Endothelial cell of umbilical vein (primary cell): ENCODE measurements around the gene EVI5. TPM values are rescaled to one million over a fixed set of nuclear protein-coding genes. Genes with fewer than 3 reads are reported as not detected.

Source experiments
- BruUV-seq: library from RNA; stranded (reverse); fragments of 400-500 nt; replicated peaks from 2 replicates; lab custom pipeline; 2021; lab: Mats Ljungman, UMichigan
- CTCF ChIA-PET: fragments of 300-600, 350-600 bp; sonication (Branson Sonifier 250); formaldehyde crosslinking; loops from one replicate; lab custom pipeline; 2021; ENCODE audit warnings: antibody characterized with exemption, inconsistent platforms; lab: Charles Lee
- POLR2A ChIA-PET: fragments of 300-600, 350-600 bp; sonication (Branson Sonifier 250); formaldehyde crosslinking; loops from one replicate; lab custom pipeline; 2021; ENCODE audit warnings: antibody characterized with exemption, inconsistent platforms; lab: Charles Lee
- DNase-seq: peaks from one replicate; pipeline ENCODE4 v3.0.0-alpha.2; 2011; ENCODE audit warnings: low read depth, low spot score
- FAIRE-seq: peaks from 2 replicates; lab custom pipeline; 2011; peaks lifted over from hg19 to GRCh38; lab: Jason Lieb, UNC
- H2AFZ ChIP-seq: 2 replicates; pipeline ENCODE4 v1.6.0; 2012; ENCODE audit warnings: low read depth, low read length, control low read depth, inconsistent platforms
- H3K27ac ChIP-seq: 2 replicates; pipeline ENCODE4 v1.5.1; 2011; ENCODE audit warnings: low read depth, mild to moderate bottlenecking, control low read depth, low read length, moderate library complexity; ENCODE audit not compliant: insufficient read depth
- H3K27me3 ChIP-seq, 2 experiments: 2 replicates each; pipeline versions ENCODE4 v1.6.0 to v1.6.1; 2011; ENCODE audit warnings: low read length in 2 of 2, mixed read lengths in 1 of 2; ENCODE audit not compliant: control insufficient read depth in 2 of 2, insufficient read depth in 2 of 2
- H3K36me3 ChIP-seq, 2 experiments: 2 replicates in 1 of 2; 3 replicates in 1 of 2; pipeline ENCODE4 v1.5.1; 2011; ENCODE audit warnings: low read length in 2 of 2, mild to moderate bottlenecking in 1 of 2, moderate library complexity in 1 of 2; ENCODE audit not compliant: control insufficient read depth in 2 of 2, insufficient read depth in 2 of 2; ENCODE audit errors: extremely low read depth in 1 of 2
- H3K4me1 ChIP-seq: 3 replicates; pipeline ENCODE4 v1.5.1; 2011; ENCODE audit warnings: mild to moderate bottlenecking, low read length; ENCODE audit not compliant: control insufficient read depth, insufficient read depth; ENCODE audit errors: extremely low read depth
- H3K4me2 ChIP-seq: 2 replicates; pipeline ENCODE4 v1.6.1; 2011; ENCODE audit warnings: low read length, control low read depth, mixed read lengths; ENCODE audit not compliant: insufficient read depth
- H3K4me3 ChIP-seq, 3 experiments: fragments of 200-600 bp in 1 of 3; sonication (generic), shearing (Covaris generic) in 1 of 3; replicated peaks in 1 of 3; 2 replicates each; pipeline ENCODE4 v1.5.1; 2011 to 2016; ENCODE audit warnings: control low read depth in 3 of 3, low read length in 3 of 3, mild to moderate bottlenecking in 2 of 3, inconsistent platforms in 1 of 3, low read depth in 1 of 3, moderate library complexity in 1 of 3; ENCODE audit not compliant: insufficient read depth in 1 of 3
- H3K79me2 ChIP-seq: 2 replicates; pipeline ENCODE4 v1.6.0; 2012; ENCODE audit warnings: low read length, inconsistent platforms; ENCODE audit not compliant: control insufficient read depth, insufficient read depth
- H3K9ac ChIP-seq: replicated peaks from 2 replicates; pipeline ENCODE3; 2011; ENCODE audit warnings: low read length, control low read depth; ENCODE audit not compliant: insufficient read depth; ENCODE audit errors: extremely low read depth
- H3K9me1 ChIP-seq: replicated peaks from 3 replicates; pipeline ENCODE4 v1.6.0; 2011; ENCODE audit warnings: mild to moderate bottlenecking, low read length; ENCODE audit not compliant: control insufficient read depth, insufficient read depth; ENCODE audit errors: extremely low read depth
- H3K9me3 ChIP-seq: replicated peaks from 2 replicates; pipeline ENCODE4 v1.5.1; 2012; ENCODE audit warnings: low read length, inconsistent platforms; ENCODE audit not compliant: control insufficient read depth, insufficient read depth
- H4K20me1 ChIP-seq: replicated peaks from 2 replicates; pipeline ENCODE3; 2011; ENCODE audit warnings: mild to moderate bottlenecking, low read length; ENCODE audit not compliant: control insufficient read depth, insufficient read depth; ENCODE audit errors: extremely low read depth
- CTCF ChIP-seq, 2 donors: IDR thresholded peaks; 1 replicate in 1 of 2; 2 replicates in 1 of 2; pipeline ENCODE4 v1.5.1; 2011; ENCODE audit warnings: low read length in 2 of 2, mild to moderate bottlenecking in 2 of 2, moderate library complexity in 2 of 2, control low read depth in 1 of 2, inconsistent platforms in 1 of 2, low read depth in 1 of 2; ENCODE audit not compliant: insufficient read depth in 1 of 2; ENCODE audit errors: extremely low read depth in 1 of 2
- EZH2 ChIP-seq: IDR thresholded peaks from 2 replicates; pipeline ENCODE4 v1.6.1; 2012; ENCODE audit warnings: borderline replicate concordance, low read depth, mild to moderate bottlenecking, moderate library complexity, low read length, inconsistent platforms; ENCODE audit not compliant: severe bottlenecking
- FOS ChIP-seq: IDR thresholded peaks from 2 replicates; pipeline ENCODE4 v1.6.1; 2011; ENCODE audit warnings: mild to moderate bottlenecking, low read length, moderate library complexity, borderline replicate concordance; ENCODE audit not compliant: insufficient read depth
- GATA2 ChIP-seq: IDR thresholded peaks from 2 replicates; pipeline ENCODE4 v1.7.0; 2011; ENCODE audit warnings: low read depth, mild to moderate bottlenecking, moderate library complexity, mixed read lengths, low read length; ENCODE audit not compliant: insufficient read length, insufficient read depth
- JUN ChIP-seq: IDR thresholded peaks from 2 replicates; pipeline ENCODE4 v1.6.1; 2011; ENCODE audit warnings: borderline replicate concordance, low read depth; ENCODE audit not compliant: insufficient read length, insufficient read depth
- MAX ChIP-seq: IDR thresholded peaks from 2 replicates; pipeline ENCODE4 v1.6.1; 2011; ENCODE audit not compliant: insufficient read depth, insufficient read length
- MYC ChIP-seq: IDR thresholded peaks from one replicate; pipeline ENCODE4 v1.6.1; 2011; ENCODE audit warnings: mild to moderate bottlenecking, low read depth, low read length
- POLR2A ChIP-seq: IDR thresholded peaks from 2 replicates; pipeline ENCODE4 v1.6.1; 2012; ENCODE audit warnings: low read depth, mild to moderate bottlenecking, control low read depth, low read length
- POLR2AphosphoS5 ChIP-seq: IDR thresholded peaks from 2 replicates; pipeline ENCODE4 v1.6.1; 2012; ENCODE audit warnings: low read depth, mild to moderate bottlenecking, control low read depth, low read length, moderate library complexity; ENCODE audit not compliant: insufficient read depth
- dilution Hi-C: fragments of 300-500 bp; cut with MboI; formaldehyde crosslinking; loops from one replicate; pipeline ENCODE4 v1.15.0; 2019; ENCODE audit warnings: low sequenced_read_pairs; ENCODE audit not compliant: extremely low pct_ligation_motif_present
- intact Hi-C: fragments of 100-400 bp; cut with micrococcal nuclease; formaldehyde crosslinking; loops from one replicate; pipeline ENCODE4 v1.10.0; 2022
- polyA plus RNA-seq, 4 experiments: library from polyadenylated mRNA; depleted of rRNA in 3 of 4; stranded (reverse) in 3 of 4; unstranded in 1 of 4; fragments of >200 nt; gene quantifications; 2 replicates each; pipeline versions ENCODE4 v1.2.1 to v1.2.3, GENCODE V29; 2011 to 2012; ENCODE audit warnings: missing spikeins in 1 of 4
- total RNA-seq: library from RNA; stranded (reverse); gene quantifications from 2 replicates; pipeline ENCODE4 v1.2.3, GENCODE V29; 2021

The EVI5 gene
- total and polyA plus RNA-seq, 2 donors (not counting 3 experiments of a cell fraction or from before 2014, with no cell fraction given), result 5.0 to 26.2 TPM

- no TSS peak for BruUV-seq
- H3K36me3 ChIP-seq, result no peaks in the 10 kb centered on the region
- H2AFZ ChIP-seq, result no peak overlapping the region
- no peak overlapping the region for H3K27ac ChIP-seq
- no peak overlapping the region for H3K4me3 ChIP-seq
- ChIA-PET POLR2A (no interaction called here), CTCF (no interaction called here)
- no peaks in the 10 kb centered on the region for H3K9me1 ChIP-seq
- H3K9me3 ChIP-seq, result no peaks in the 10 kb centered on the region
- H3K4me1 ChIP-seq, result no peaks in the 10 kb centered on the region
- dilution Hi-C loops (no loop called here), intact Hi-C loops (no loop called here)
- no peaks in the 10 kb centered on the region for H3K79me2 ChIP-seq
- H4K20me1 ChIP-seq, result no peaks in the 10 kb centered on the region
- TF ChIP-seq JUN (no peak), POLR2A (no peak), GATA2 (no peak), MAX (no peak), POLR2AphosphoS5 (no peak), CTCF (IDR thresholded peaks at IDR 0.05; ENCODE audit: extremely low read depth in 1 of 2, insufficient read depth in 1 of 2, low read depth in 1 of 2, low read length in 2 of 2) (no peak), EZH2 (no peak), FOS (no peak), MYC (no peak)
- FAIRE-seq, result no peak
- no peak overlapping the region for H3K9ac ChIP-seq
- H3K27me3 ChIP-seq, result no peaks in the 10 kb centered on the region
- no peak overlapping the region for H3K4me2 ChIP-seq
- DNase-seq, result no peak
Observed at GRCh38 chr1:92466683-92467352, 318.1 kb downstream of the EVI5 start.
